HG02885 (cell line): ENCODE data around the gene MUC5AC.
"Not testable (repeated sequence)": the region's sequence is repeated elsewhere in the genome, so short reads cannot be mapped to it uniquely, and the experiment has no call there.

ENCODE experiments used
- ATAC-seq: cut with Tn5 transposase; IDR thresholded peaks from one replicate; pipeline ENCODE4 v1.9.1; 2021; ENCODE audit warnings: mild to moderate bottlenecking; ENCODE audit not compliant: unreplicated experiment, poor library complexity

MUC5AC gene

GRCh38 chr11:1174441-1175370 lies 17.0 kb downstream of the MUC5AC start:
- no peak for ATAC-seq

GRCh38 chr11:1175461-1176223 lies 17.9 kb downstream of the MUC5AC start:
- no peak for ATAC-seq

GRCh38 chr11:1176224-1177019 lies 18.7 kb downstream of the MUC5AC start:
- ATAC-seq, result no peak

- ATAC-seq, result no peak
These were observed 19.4 kb downstream of the MUC5AC start for GRCh38 chr11:1177020-1177770.

GRCh38 chr11:1177771-1178090 lies 20.0 kb downstream of the MUC5AC start:
- ATAC-seq, result no peak

- ATAC-seq, result no peak
These were observed 20.6 kb downstream of the MUC5AC start for GRCh38 chr11:1178201-1178885.

GRCh38 chr11:1178906-1179305 lies 21.2 kb downstream of the MUC5AC start:
- no peak for ATAC-seq

GRCh38 chr11:1179641-1180040 lies 21.9 kb downstream of the MUC5AC start:
- ATAC-seq, result no peak

GRCh38 chr11:1180171-1180570 lies 22.4 kb downstream of the MUC5AC start:
- no peak for ATAC-seq

- no peak for ATAC-seq
These were observed 23.2 kb downstream of the MUC5AC start for GRCh38 chr11:1180947-1181391.

GRCh38 chr11:1181420-1181819 lies 23.7 kb downstream of the MUC5AC start:
- no peak for ATAC-seq

GRCh38 chr11:1181853-1182535 lies 24.2 kb downstream of the MUC5AC start:
- no peak for ATAC-seq

- not testable (repeated sequence) for ATAC-seq
These were observed 26.4 kb downstream of the MUC5AC start for GRCh38 chr11:1184139-1184538.

GRCh38 chr11:1188451-1189130 lies 30.8 kb downstream of the MUC5AC start:
- not testable (repeated sequence) for ATAC-seq

GRCh38 chr11:1189816-1190215 lies 32.1 kb downstream of the MUC5AC start:
- ATAC-seq, result not testable (repeated sequence)

GRCh38 chr11:1191786-1192470 lies 34.2 kb downstream of the MUC5AC start:
- ATAC-seq, result not testable (repeated sequence)

GRCh38 chr11:1192741-1193325 lies 35.1 kb downstream of the MUC5AC start:
- ATAC-seq, result no peak
